GM21825 (cell line): ENCODE data around the gene NUDT14.

Source experiments
- ATAC-seq: cut with Tn5 transposase; IDR thresholded peaks from one replicate; pipeline ENCODE4 v1.9.1; 2021; ENCODE audit warnings: mild to moderate bottlenecking, moderate library complexity; ENCODE audit not compliant: unreplicated experiment

NUDT14 gene

DNA sequence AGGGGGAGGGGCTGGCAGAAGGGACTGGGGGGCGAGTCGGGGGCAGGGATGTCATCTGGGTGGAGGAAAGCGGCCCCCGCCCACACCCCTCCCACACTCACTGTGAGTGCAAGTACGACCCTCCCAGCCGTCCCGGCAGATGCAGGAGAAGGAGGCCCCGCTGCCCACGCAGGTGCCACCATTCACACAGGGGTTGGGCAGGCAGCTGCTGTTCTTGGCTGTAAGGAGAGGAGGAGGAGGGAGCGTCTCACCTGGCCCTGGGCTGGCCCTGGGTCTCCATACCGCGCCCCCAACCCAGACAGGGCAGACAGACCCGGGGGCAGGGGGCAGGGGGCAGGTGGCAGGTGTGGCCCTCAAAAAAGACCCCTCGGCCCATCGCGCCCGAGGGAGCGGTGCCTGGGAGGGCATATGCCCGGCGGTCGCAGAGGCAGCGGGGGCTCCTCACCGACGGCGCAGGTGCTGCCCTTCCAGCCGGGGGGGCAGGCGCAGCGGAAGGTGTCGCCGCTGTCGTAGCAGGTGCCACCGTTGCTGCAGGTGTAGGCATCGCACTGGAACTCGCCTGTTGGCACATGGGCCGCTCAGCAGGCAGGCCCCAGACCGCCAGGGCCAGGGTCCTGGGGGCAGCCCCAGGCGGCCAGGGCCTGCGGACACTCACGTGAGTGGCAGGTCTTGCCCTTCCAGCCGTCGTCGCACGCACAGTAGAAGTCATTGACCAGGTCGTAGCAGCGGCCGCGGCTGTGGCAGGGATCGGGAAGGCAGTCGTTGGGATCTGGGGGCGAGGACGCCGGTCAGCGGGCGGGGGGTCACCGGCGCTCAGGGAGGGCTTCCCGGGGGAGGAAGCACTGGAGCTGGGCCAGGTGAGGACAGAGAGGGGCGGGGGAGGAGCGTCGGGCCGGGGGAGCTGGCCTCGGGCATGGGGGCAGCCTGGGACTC, 33.2 kb downstream of the NUDT14 start:
- ATAC-seq = no peak

DNA sequence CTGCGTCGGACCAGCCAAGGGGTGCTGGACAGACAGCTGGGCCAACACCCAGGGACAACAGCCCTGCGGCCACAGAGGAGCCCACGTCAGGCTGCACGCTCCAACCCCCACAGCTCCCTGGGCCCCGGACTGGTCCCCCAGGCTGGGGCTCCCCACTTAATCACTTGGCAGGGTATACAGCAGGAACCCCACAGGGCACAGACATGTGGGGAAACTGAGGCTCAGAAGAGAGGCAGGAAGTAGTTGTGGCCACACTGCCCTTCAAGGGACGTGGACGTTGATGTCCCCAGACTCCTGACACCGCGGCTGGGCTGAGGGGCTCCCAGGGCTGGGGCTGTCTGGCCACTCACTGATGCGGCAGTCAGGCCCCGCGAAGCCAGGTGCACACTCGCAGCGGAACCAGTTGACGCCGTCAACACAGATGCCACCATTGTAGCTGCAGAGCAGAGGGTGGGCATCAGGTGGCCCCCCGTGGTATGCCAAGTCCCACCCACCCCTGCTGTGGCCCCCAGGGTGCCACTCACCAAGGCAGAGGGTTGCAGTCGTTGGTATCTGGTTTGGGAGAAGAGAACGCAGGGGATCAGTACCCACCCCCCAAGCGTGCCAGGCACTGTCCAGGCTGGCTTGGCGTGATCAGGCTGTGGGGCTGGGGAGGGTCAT, 34.0 kb downstream of the NUDT14 start:
- no peak for ATAC-seq

DNA sequence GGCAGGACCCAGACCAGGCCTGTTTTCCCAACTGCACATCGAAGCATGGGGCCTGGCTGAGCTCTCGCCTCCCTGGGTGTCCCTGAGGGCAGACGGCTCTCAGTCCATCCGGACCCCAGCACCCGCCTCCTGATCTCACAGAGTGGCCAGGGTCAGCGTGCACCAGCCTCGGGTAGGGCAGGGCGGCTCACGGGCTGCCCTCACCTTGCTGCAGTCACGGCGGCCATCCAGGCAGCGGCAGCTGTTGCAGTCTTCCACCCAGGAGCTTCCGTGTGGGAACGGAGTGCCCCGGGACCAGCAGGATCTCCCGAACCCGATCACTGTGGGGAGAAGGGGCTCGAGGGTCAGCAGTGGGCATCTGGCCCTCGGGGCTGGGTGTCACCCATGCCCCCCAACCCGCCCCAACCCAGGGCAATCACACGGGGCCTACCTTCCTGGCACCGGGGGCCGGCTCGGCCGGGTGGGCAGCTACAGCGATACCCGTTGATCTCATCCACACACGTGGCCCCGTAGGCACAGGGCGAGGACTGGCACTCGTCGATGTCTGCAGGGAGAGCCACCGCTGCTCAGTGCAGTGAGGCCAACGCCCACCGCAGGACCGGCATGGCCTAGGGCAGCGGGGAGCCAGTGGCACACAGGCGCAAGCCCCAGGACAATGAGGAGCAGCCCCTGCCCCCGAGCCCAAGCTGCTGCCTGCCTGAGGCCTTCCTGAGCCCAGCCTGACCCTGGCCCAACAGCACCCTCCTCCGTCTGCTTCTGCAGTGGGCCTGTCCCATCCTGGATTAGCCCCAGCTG, 34.7 kb downstream of the NUDT14 start:
- ATAC-seq = no peak

DNA sequence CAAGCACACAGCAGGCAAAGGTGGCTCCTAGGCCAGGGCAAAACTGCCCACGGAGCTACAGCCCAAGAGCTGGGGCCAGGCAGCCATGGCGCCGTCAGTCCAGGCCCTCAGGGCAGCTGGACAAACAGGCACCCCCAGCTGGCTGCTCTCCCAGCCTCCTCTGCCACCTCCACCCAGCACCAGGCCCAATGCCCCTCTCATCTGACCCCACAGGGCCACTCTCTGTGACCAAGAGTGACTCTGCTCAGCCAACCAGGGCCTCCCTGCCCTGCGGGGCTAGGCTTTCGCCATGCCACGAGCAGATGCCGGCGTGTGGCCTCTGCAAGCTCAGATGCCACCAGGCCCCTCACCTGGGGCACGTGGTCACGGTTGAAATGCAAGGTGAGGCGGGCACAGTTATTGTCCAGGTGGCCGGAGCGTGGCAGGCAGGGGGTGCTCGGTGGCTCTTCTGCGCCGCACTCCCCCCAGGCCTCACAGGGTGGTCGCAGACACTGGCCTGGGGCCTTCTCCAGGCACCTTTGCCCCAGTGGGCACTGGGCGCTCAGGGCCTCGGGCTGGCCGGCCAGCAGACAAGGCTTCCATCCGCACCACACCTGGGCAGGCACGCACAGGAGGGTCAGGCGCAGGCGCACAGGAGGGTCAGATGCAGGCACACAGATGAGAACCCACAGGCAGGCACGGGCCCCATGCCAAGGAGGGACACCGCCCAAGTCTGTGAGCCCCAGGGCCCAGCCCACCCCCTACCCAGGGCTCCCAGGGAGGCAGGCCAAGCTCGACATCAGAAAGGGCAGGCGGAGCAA, 35.5 kb downstream of the NUDT14 start:
- no peak for ATAC-seq

DNA sequence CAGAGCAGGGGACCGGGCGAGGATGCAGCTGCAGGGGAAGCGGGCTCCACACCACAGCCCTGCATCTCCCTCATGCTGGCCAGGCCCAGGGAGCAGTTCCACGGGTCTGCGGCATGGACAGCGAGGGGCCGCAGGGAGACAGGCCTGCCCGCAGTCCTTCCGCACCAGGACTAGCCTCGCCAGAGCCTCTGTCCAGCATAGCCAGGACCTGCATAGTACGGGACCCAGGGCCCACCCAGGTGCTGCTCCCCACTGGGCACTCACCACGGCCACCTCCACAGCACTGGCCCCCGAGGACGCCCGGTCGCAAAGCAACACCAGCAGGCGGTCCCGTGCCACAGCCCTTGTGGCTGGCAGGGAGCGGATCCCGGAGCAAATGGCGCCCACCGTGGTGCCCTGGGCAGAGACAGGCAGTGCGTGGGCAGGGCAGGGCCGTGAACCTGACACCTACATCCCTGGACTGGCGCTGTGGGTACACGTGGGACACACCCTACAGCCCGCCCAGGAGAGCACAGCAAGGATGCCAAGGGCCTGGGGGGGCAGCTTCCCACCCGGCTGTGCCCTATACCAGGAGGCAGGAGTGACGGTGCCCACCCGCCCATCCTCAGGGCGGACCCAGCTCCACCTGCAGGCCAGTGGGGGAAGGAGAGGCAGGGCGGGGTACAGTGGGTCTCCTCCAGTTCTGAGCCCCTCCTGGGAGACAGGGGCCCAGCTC, 36.3 kb downstream of the NUDT14 start:
- no peak for ATAC-seq

DNA sequence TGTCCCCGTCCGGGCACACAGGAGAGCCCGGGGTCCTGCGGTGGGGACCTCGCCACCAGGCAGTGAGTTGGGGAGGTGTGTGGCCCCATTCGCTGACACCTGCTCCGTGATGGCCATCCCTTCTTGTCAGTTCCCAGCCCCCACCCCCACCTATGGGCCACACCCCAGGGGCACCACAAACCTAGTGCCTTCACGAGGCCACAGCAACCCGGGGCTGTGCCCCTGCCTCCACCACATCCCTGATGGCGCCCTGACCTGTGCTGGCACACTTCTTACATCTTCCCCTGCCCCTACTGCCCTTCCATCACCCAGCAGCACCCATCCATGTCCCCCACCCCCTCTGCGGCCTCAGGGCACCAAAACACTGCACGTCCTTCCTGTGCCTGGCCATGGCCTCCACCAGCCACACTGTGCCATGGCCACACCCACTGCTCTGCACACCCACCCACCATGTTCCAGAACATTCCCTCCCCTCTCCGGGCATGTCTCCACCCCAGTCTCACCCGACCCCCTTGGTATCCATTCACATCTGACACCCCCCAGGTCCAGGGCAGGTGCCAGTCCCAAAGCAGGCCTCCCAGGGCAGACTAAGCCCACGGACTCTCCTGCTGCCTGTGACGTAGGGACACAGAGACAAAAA, 37.0 kb downstream of the NUDT14 start:
- ATAC-seq = no peak

DNA sequence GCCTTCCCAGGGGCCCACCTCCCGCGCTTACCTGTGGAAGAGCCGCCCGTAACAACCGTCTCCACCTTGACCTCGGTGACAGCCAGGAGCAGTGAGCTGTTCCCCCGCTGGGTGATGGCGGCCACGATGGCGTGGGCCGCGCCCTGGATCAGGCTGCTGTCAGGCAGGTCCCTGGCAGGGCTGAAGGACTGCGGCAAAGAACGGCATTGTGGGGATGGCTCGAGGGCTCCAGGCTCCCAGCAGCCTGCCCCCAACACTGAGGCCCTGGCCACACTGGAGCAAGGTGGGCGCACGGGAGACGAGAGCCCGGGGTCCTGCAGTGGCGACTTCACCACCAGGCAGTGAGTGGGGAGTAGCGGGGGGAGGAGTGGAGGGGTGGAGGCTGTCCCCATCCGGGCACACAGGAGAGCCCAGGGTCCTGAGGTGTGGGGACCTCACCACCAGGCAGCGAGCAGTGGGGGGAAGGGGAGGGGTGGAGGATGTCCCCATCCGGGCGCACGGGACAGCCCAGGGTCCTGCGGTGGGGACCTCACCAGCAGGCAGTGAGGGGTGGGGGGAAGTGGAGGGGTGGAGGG, 37.6 kb downstream of the NUDT14 start:
- ATAC-seq = no peak

DNA sequence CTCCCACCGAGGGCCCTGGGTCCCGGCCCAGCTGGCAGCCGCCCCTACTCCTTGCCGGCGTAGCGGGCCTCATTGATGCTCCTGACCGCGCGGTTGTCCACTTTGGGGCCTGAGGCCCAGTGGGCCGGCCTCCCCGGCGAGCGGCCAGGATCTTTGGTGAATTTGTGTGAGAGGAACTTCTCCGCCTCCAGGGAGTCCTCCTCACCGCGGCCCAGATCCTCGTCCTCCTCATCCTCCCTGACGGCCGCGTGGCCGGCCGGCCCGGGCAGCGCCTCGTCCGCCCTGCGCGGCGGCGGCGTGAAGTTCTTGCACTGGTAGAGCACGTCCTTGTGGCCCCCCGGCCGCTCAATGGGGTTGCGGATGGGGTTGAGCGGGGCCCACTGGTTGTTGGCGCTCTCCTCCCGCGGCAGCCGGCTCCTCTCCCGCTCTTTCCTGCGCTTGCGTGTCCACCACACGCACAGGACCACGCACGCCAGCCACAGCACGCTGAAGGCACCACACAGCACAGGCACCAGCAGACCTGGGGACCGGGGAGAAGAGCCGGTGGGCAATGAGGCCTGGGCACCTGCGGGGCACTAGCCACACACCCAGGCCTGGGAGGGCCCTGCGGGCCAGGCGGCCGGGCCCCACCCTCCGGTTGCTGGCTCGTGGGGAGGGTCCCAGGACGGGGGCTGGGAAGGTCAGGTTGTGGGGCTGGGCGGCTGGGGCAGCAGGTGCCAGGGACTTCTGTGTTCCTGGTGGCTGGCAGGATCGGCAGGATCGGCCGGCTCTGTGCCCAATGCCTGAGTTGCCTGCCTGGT, 38.3 kb downstream of the NUDT14 start:
- ATAC-seq = no peak

DNA sequence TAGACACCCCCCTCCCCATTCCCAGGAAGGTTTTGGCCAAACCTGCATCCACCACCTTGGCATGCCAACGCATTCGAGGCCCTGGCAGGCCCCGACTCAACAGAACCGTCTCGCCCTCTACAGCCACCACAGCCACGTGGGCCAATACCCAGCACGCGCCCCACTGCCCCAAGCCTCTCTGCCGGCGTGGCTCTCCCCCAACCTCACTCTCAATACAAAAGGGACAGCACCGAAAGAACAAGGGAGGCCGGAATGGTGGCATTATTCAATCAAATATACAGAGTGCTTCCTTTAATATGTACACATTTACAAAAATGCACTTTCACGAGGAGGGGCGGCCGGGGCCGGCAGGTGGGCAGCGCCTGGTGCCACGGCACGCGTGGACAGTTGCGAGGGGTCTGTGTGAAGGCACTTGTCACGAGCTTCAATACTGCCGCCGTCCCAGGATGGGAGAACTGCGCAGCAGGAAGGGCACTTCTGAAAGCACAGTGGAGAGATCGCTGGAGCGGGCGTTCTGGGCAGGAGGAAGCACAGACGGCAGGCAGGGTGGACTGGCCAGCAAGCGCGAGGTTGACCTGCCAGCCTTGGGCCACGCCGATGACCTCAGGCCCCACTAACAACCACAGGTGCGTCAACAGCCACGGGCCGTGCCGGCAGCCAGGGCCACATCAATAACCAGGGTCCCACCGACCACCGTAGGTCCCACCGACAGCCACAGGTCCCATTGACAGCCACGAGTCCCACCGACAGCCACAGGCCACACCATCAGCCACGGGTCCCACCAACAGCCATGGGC, 39.4 kb downstream of the NUDT14 start:
- no peak for ATAC-seq

DNA sequence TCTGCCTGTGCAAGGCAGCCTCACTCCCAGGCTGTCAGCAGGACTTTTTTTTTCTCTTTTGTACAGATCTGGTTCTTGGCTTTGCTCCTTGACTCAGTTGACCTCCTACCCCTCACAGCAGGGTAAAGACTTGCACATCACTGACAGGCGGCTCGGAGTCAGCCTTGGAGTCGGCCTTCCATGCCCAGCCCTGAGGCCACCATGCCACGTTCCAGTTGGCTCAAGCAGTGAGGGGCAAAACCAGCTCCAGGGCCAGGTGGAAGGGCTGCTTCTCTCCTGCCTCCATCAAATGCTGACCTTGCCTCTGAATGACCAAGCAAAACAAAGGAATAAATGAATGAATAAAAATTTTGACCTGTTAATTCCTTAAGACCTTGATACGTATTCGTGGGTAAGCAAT, 40.1 kb downstream of the NUDT14 start:
- ATAC-seq = no peak

DNA sequence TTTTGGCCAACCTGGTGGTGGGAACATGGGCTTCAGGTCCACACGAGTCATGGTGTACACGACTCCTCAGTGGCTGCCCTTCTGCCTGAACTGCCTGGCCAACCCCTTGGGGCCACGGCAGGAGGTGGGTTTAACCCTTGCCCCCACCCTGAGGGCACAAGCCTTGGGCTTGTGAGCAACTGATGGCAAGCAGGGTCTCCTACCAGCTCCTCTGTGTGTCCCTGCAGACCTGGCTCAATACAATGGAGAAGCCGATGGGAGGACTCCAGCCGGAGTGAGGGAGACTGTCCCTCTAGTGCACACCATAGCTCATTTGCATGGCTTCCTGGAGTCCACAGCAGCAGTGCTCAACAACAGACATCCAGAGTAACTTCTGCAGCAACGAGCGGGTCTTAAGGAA, 40.5 kb downstream of the NUDT14 start:
- ATAC-seq = no peak

DNA sequence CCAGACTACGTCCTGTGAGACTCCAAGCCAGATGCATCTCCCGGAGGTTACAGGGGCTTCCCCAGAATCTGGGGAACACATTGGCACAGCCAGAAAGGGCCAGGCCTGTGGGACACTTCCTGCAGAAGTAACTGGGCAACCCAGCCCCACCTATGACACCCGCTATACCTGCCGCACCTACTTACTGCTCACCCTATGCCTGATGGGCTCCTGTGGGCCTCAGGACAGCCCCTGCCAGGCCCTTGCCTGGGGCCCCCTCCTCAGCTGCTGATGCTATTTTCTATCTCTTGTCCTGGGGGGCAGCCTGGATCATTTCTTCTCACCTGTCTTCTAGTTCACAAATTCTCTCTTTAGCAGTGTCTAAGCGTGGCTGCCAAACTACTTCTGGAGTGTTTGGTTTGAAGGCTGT, 41.3 kb downstream of the NUDT14 start:
- no peak for ATAC-seq

DNA sequence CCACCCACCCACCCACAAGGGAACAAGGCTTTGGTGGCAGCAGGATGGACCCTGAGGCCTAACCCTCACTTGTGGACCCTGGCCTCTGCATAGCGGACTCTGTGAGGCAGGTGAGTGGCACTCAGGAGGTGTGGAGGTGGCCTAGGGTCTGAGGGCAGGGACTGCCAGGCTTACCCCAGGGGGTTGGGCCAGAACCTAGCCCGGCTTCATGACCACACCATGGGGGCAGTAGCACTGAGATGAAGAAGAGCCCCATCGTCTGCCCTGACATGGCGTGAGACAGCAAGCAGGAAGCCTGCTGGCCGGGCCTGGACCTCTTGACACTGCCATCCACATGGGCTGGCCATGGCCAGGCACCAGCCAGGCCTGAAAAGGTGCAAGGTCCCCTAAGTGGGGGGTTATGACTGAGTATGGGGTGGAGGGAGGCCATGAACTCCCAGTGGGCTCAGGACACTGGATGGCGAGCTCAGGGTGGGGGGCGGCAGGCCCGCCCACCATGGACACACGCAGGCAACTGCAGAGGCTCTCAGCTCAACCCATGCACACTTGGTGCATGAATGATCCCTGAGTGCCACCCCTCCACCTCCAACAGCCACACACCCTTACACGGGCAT, 41.8 kb downstream of the NUDT14 start:
- no peak for ATAC-seq

DNA sequence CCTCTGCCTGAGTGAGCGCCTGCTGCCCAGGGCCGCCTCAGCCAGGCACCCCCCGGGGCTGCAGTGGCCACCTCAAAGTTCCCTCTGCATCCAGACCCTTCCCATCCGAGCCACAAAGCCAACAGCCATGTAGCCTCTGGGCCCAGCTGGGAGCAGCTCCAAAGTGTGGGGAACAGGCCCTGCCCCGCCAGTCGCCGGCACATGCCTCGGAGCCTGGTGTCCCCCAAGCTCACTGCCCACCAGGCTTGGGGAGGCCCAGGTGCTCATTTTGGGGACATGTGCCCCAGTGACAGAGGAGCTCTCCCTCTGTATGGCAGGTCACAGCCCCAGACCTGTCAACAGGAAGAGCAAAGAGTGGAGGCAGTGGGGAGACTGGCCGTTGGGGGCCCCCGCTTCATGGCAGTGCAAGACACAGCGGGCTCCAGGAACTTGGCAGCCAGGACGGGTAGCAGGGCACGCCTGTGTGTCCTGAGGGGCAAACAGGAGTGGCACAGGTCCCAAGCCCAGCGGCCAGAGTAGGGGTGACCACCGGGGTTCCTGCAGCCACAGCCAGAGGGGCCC, 42.5 kb downstream of the NUDT14 start:
- no peak for ATAC-seq

DNA sequence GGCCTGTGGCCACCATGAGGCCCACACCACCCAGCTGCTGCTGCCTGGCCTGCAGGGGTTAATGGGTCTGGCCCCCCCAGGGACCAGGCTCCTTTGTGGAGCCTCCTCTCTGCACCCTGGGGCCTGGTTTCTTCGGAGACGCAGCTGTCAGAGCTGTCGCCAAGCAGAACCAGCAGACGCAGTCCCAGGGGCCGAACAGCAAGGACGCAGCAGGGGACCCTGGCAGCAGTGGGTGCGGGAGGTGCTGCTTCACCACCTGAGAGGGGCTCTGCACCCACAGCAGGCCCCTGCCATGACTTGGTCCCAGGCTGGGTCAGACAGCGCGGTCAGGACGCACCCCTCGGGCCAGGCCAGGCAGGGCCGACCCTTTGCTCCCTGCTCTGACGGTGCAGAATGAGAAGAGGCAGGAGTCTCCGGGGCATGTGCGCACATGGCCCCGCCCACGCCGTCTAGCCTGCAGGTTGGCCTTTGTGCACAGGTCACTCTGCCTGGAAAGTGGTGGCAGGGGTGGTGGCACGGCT, 43.0 kb downstream of the NUDT14 start:
- ATAC-seq = no peak

DNA sequence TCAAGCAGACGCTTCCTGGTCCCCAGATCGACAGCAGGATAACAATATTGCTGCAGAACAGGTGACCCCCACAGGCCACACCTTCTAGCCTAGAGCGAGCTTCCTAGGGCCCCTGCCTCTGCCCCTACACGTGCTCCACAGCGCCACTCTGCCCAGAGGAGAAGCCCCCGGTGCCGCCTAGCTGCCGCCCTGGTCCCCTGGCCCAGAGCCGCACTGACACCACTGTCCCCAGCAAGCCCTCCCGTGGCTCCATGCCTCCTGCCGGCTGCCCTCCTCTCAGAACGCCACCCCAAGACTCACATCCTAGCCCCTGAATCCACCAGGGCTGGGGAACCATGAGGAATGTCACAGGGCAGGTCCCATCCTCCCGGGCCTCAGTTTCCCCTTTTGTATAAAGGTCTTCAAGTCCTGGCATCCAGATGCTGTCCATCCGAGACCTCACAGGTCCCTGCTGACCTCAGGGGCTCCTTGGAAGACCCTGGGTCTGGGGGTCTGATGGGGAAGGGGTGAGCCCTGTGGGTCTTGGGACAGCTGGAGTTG, 43.6 kb downstream of the NUDT14 start:
- no peak for ATAC-seq
